K562 (cell line): ENCODE results near the gene FIBP. TPM values are rescaled to one million over a fixed set of nuclear protein-coding genes. Genes with fewer than 3 reads are reported as not detected.

ENCODE experiments used
- CBFA2T2 ChIP-seq: fragments of 450-650 bp; conservative IDR thresholded peaks from 2 replicates; pipeline ENCODE4 v1.6.1; 2017; ENCODE audit warnings: mild to moderate bottlenecking
- CSDE1 ChIP-seq, 2 experiments: fragments of 450-650 bp; IDR thresholded peaks; 2 replicates each; pipeline ENCODE4 v1.6.1; 2016; ENCODE audit warnings: mild to moderate bottlenecking in 1 of 2
- FOSL1 ChIP-seq: fragments of 200-800 bp; sonication (Bioruptor generic); conservative IDR thresholded peaks from 2 replicates; pipeline ENCODE4 v1.6.1; 2016; ENCODE audit warnings: missing genetic modification characterization, missing compliant biosample characterization
- FOXK2 ChIP-seq, 2 experiments: fragments of 450-650 bp; IDR thresholded peaks in 1 of 2; conservative IDR thresholded peaks in 1 of 2; 2 replicates each; pipeline ENCODE4 v1.6.1; 2016; ENCODE audit warnings: low read depth in 2 of 2, mild to moderate bottlenecking in 1 of 2
- KAT7 ChIP-seq: sonication (generic); formaldehyde crosslinking; IDR thresholded peaks from 2 replicates; pipeline ENCODE4 v1.8.0; 2022; ENCODE audit warnings: missing genetic modification reagents, mild to moderate bottlenecking, borderline replicate concordance
- MTA3 ChIP-seq: fragments of 450-650 bp; formaldehyde crosslinking; IDR thresholded peaks from 2 replicates; pipeline ENCODE4 v1.6.1; 2017; ENCODE audit warnings: mild to moderate bottlenecking, borderline replicate concordance
- MYNN ChIP-seq, 2 experiments: sonication (generic); formaldehyde crosslinking in 1 of 2; IDR thresholded peaks; 2 replicates each; pipeline versions ENCODE4 v1.5.0 to v1.6.1; 2016 to 2020; ENCODE audit warnings: antibody characterized with exemption in 1 of 2, missing genetic modification reagents in 1 of 2
- NONO ChIP-seq, 2 experiments: fragments of 200-400 bp in 1 of 2; fragments of 450-650 bp in 1 of 2; formaldehyde crosslinking in 1 of 2; IDR thresholded peaks; 2 replicates each; pipeline ENCODE4 v1.6.1; 2017; ENCODE audit warnings: low read depth in 2 of 2, mild to moderate bottlenecking in 2 of 2, moderate library complexity in 2 of 2, low read length in 1 of 2
- PHF8 ChIP-seq: fragments of 200-600 bp; sonication (generic); IDR thresholded peaks from 2 replicates; pipeline ENCODE4 v1.6.1; 2012; ENCODE audit warnings: mixed run types, mild to moderate bottlenecking, inconsistent platforms, low read length, moderate library complexity, borderline replicate concordance
- PML ChIP-seq: IDR thresholded peaks from 2 replicates; pipeline ENCODE4 v1.6.1; 2012; ENCODE audit warnings: low read length, inconsistent platforms
- SAFB ChIP-seq: fragments of 200-400 bp; formaldehyde crosslinking; IDR thresholded peaks from 2 replicates; pipeline ENCODE4 v1.6.1; 2017; ENCODE audit warnings: low read depth, low read length, borderline replicate concordance
- SPI1 ChIP-seq: IDR thresholded peaks from 2 replicates; pipeline ENCODE4 v1.6.1; 2011; ENCODE audit warnings: low read depth, low read length, control low read depth, borderline replicate concordance
- STAT5B ChIP-seq: fragments of 250-450 bp; sonication (Bioruptor Pico); IDR thresholded peaks from 2 replicates; pipeline ENCODE4 v1.8.0; 2021; ENCODE audit warnings: mild to moderate bottlenecking, inconsistent platforms
- SUPT5H ChIP-seq: fragments of 450-650 bp; IDR thresholded peaks from 2 replicates; pipeline ENCODE4 v1.6.1; 2016
- ZNF274 ChIP-seq: IDR thresholded peaks from 2 replicates; pipeline ENCODE4 v1.6.1; 2011; ENCODE audit warnings: low read depth, mild to moderate bottlenecking, low read length, moderate library complexity, borderline replicate concordance
- ZNF431 ChIP-seq: sonication (generic); formaldehyde crosslinking; IDR thresholded peaks from 2 replicates; pipeline ENCODE4 v1.8.0; 2022; ENCODE audit warnings: mild to moderate bottlenecking, missing genetic modification reagents
- polyA plus RNA-seq, 8 experiments: library from polyadenylated mRNA; depleted of rRNA in 4 of 8; stranded (reverse) in 5 of 8; unstranded in 3 of 8; fragments of >200 nt; fragmentation: Nextera tagmentation in 2 of 8; fragmentation: Illumina TruSeq in 1 of 8; extraction: Ambion mirVana in 2 of 8; extraction: Trizol in 1 of 8; gene quantifications; 2 replicates each; pipeline versions ENCODE4 v1.2.1 to v1.2.3, GENCODE V29; 2011 to 2014; ENCODE audit warnings: inconsistent platforms in 1 of 8, missing spikeins in 1 of 8
- total RNA-seq, 7 experiments: library from RNA; depleted of rRNA in 6 of 7; stranded (reverse); fragments of >200 nt in 6 of 7; fragmentation: Illumina TruSeq in 2 of 7; extraction: Trizol in 2 of 7; gene quantifications; 2 replicates each; pipeline versions ENCODE4 v1.2.1 to v1.2.3, GENCODE V29; 2011 to 2021; ENCODE audit warnings: low replicate concordance in 1 of 7
- TF ChIP-seq, protein P1 (sequence below): fragments of 250-450 bp; sonication (Bioruptor Pico); IDR thresholded peaks from 2 replicates; pipeline ENCODE4 v1.5.0; 2021; ENCODE audit warnings: mild to moderate bottlenecking, borderline replicate concordance
- TF ChIP-seq, protein P2 (sequence below): sonication (generic); formaldehyde crosslinking; IDR thresholded peaks from 2 replicates; pipeline ENCODE4 v1.8.0; 2022; ENCODE audit warnings: mild to moderate bottlenecking, missing genetic modification reagents
- TF ChIP-seq, protein P3 (sequence below): fragments of 250-450 bp; sonication (Bioruptor Pico); IDR thresholded peaks from 2 replicates; pipeline ENCODE4 v1.5.0; 2021

Gene FIBP
- total and polyA plus RNA-seq, 9 of the 15 experiments (the other 6 are each of a cell fraction or from before 2014, with no cell fraction given): 41.2 to 79.2 (median 48.6) TPM

DNA sequence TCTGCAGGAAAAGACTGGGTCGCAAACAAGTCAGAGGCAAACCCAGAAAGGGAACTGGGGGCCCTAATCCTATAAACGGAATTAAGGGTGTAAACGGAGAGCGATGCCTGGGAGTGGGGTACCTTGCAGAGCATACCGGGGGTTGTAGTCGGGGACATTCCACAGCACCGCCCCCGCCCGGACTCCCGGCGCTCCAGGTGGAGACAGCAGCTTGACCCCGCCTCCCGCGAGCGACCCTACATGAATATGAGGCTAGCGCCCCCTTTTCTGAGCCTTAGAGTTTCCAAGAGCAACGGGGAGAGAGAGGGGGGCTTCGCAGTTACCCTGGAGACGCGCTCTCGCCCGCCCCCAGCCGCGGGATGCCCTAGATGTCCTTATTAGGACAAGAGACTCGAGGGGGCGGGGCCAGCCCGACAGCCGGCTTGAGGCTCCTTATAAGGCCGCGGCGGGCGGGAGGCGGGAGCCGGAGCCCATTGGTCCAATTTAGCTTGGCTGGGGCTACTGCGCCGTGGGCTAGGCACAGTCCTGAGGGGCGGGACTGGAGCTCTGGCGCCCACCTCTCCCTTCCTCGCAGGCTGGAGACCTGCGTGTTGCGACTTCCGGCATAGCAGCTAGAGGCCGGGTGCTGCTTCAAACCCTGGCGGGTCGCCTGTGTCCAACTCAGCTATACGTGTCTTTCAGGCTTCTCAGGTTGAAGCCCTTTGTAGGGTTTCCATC, 29.0 kb downstream of the FIBP start (continued):
- TF ChIP-seq CSDE1 (IDR thresholded peaks at IDR 0.05): no peak
- TF ChIP-seq NONO (IDR thresholded peaks at IDR 0.05; ENCODE audit: low read depth in 2 of 2, low read length in 1 of 2): peak; percentile 10 to 45; a peak in 1 of 4 replicates
- no peak for TF ChIP-seq ZNF274
- TF ChIP-seq PML: peak; percentile 82
- no peak for TF ChIP-seq ZNF431
- TF ChIP-seq SUPT5H: peak; percentile 93; the same call in 1 of the 2 replicates
- TF ChIP-seq STAT5B (CRISPR knock-in tag): no peak
- no peak for TF ChIP-seq CBFA2T2
- TF ChIP-seq FOXK2 (conservative IDR thresholded peaks at IDR 0.05 in 1 of 2, IDR thresholded peaks at IDR 0.05 in 1 of 2; ENCODE audit: low read depth in 2 of 2): peak; percentile 4 to 41; a peak in 2 of 4 replicates
- peak; percentile 53; the same call in 1 of the 2 replicates for TF ChIP-seq PHF8
- peak; percentile 20; the same call in 1 of the 2 replicates for TF ChIP-seq SAFB
- TF ChIP-seq, protein P1, sequence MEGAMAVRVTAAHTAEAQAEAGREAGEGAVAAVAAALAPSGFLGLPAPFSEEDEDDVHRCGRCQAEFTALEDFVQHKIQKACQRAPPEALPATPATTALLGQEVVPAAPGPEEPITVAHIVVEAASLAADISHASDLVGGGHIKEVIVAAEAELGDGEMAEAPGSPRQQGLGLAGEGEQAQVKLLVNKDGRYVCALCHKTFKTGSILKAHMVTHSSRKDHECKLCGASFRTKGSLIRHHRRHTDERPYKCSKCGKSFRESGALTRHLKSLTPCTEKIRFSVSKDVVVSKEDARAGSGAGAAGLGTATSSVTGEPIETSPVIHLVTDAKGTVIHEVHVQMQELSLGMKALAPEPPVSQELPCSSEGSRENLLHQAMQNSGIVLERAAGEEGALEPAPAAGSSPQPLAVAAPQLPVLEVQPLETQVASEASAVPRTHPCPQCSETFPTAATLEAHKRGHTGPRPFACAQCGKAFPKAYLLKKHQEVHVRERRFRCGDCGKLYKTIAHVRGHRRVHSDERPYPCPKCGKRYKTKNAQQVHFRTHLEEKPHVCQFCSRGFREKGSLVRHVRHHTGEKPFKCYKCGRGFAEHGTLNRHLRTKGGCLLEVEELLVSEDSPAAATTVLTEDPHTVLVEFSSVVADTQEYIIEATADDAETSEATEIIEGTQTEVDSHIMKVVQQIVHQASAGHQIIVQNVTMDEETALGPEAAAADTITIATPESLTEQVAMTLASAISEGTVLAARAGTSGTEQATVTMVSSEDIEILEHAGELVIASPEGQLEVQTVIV (CRISPR knock-in tag): no peak
- TF ChIP-seq SPI1: 0 out of 2 replicates have a peak, but pooled peaks have one; percentile 18
- peak; percentile 44; the same call in 1 of the 2 replicates for TF ChIP-seq MYNN (IDR thresholded peaks at IDR 0.05)
- no peak for TF ChIP-seq MYNN (CRISPR knock-in tag; IDR thresholded peaks at IDR 0.05)
- TF ChIP-seq, protein P2, sequence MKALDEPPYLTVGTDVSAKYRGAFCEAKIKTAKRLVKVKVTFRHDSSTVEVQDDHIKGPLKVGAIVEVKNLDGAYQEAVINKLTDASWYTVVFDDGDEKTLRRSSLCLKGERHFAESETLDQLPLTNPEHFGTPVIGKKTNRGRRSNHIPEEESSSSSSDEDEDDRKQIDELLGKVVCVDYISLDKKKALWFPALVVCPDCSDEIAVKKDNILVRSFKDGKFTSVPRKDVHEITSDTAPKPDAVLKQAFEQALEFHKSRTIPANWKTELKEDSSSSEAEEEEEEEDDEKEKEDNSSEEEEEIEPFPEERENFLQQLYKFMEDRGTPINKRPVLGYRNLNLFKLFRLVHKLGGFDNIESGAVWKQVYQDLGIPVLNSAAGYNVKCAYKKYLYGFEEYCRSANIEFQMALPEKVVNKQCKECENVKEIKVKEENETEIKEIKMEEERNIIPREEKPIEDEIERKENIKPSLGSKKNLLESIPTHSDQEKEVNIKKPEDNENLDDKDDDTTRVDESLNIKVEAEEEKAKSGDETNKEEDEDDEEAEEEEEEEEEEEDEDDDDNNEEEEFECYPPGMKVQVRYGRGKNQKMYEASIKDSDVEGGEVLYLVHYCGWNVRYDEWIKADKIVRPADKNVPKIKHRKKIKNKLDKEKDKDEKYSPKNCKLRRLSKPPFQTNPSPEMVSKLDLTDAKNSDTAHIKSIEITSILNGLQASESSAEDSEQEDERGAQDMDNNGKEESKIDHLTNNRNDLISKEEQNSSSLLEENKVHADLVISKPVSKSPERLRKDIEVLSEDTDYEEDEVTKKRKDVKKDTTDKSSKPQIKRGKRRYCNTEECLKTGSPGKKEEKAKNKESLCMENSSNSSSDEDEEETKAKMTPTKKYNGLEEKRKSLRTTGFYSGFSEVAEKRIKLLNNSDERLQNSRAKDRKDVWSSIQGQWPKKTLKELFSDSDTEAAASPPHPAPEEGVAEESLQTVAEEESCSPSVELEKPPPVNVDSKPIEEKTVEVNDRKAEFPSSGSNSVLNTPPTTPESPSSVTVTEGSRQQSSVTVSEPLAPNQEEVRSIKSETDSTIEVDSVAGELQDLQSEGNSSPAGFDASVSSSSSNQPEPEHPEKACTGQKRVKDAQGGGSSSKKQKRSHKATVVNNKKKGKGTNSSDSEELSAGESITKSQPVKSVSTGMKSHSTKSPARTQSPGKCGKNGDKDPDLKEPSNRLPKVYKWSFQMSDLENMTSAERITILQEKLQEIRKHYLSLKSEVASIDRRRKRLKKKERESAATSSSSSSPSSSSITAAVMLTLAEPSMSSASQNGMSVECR (CRISPR knock-in tag): peak; percentile 38; the same call in 1 of the 2 replicates
- TF ChIP-seq, protein P3, sequence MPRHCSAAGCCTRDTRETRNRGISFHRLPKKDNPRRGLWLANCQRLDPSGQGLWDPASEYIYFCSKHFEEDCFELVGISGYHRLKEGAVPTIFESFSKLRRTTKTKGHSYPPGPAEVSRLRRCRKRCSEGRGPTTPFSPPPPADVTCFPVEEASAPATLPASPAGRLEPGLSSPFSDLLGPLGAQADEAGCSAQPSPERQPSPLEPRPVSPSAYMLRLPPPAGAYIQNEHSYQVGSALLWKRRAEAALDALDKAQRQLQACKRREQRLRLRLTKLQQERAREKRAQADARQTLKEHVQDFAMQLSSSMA (CRISPR knock-in tag): no peak
- TF ChIP-seq FOSL1: no peak
- 0 out of 2 replicates have a peak, but pooled peaks have one; percentile 62 for TF ChIP-seq KAT7 (CRISPR knock-in tag)
- peak; percentile 73; the same call in 1 of the 2 replicates for TF ChIP-seq MTA3
